Cardiac fibroblast (primary cell): Measurements from ENCODE around the gene NPDC1.

Experiments
- DNase-seq, 2 donors: peaks; one replicate each; pipeline versions ENCODE4 v3.0.0 to v3.0.0-alpha.2; 2010; ENCODE audit warnings: low read depth in 2 of 2
- H3K4me3 ChIP-seq, 2 donors: replicated peaks in 1 of 2; 1 replicate in 1 of 2; 2 replicates in 1 of 2; pipeline ENCODE4 v1.5.1; 2011; ENCODE audit warnings: low read depth in 2 of 2, low read length in 2 of 2, mild to moderate bottlenecking in 2 of 2, moderate library complexity in 1 of 2
- CTCF ChIP-seq: IDR thresholded peaks from one replicate; pipeline ENCODE4 v1.5.1; 2011; ENCODE audit warnings: low read depth, mild to moderate bottlenecking, low read length, inconsistent platforms

Gene NPDC1

GRCh38 chr9:137052293-137052692 is 6.3 kb upstream of the NPDC1 start:
- TF ChIP-seq CTCF: no peak
- DNase-seq: no peak
- H3K4me3 ChIP-seq: no peak overlapping the region

GRCh38 chr9:137051145-137051724 is 5.3 kb upstream of the NPDC1 start:
- H3K4me3 ChIP-seq: no peak overlapping the region
- no peak for TF ChIP-seq CTCF

GRCh38 chr9:137050570-137050969 is 4.6 kb upstream of the NPDC1 start:
- DNase-seq: no peak
- no peak overlapping the region for H3K4me3 ChIP-seq
- TF ChIP-seq CTCF: no peak

More at GRCh38 chr9:137051145-137051724, 5.3 kb upstream of the NPDC1 start:
- no peak for DNase-seq

GRCh38 chr9:137049544-137050449 is 3.8 kb upstream of the NPDC1 start:
- TF ChIP-seq CTCF: peak; percentile 54
- H3K4me3 ChIP-seq: no peak overlapping the region
- DNase-seq: peak; percentile 46 to 61

GRCh38 chr9:137048655-137049543 is 2.9 kb upstream of the NPDC1 start:
- no peak overlapping the region for H3K4me3 ChIP-seq
- no peak for TF ChIP-seq CTCF
- no peak for DNase-seq

GRCh38 chr9:137045294-137046087 is 486 bp downstream of the NPDC1 start:
- H3K4me3 ChIP-seq: peak overlapping the region; percentile 55 to 63
- TF ChIP-seq CTCF: no peak
- peak; percentile 45 to 56 for DNase-seq
